GM12878 (cell line): ENCODE measurements around the gene MACROD2.

Source experiments
- BRCA1 ChIP-seq: IDR thresholded peaks from 2 replicates; pipeline ENCODE4 v1.6.1; 2011; ENCODE audit warnings: low read depth, low read length, improper control_type of control experiment
- ESRRA ChIP-seq: IDR thresholded peaks from 2 replicates; pipeline ENCODE4 v1.6.1; 2012; ENCODE audit warnings: mild to moderate bottlenecking, low read length, improper control_type of control experiment
- TF ChIP-seq, protein P1 (sequence below), 3 experiments: IDR thresholded peaks in 2 of 3; conservative IDR thresholded peaks in 1 of 3; 2 replicates each; pipeline ENCODE4 v1.5.1; 2011; ENCODE audit warnings: low read depth in 3 of 3, low read length in 3 of 3, mild to moderate bottlenecking in 3 of 3, control low read depth in 2 of 3, moderate library complexity in 2 of 3, inconsistent platforms in 1 of 3, mixed read lengths in 1 of 3; ENCODE audit not compliant: control insufficient read depth in 2 of 3, insufficient read depth in 1 of 3; ENCODE audit errors: extremely low read depth in 1 of 3

DNA sequence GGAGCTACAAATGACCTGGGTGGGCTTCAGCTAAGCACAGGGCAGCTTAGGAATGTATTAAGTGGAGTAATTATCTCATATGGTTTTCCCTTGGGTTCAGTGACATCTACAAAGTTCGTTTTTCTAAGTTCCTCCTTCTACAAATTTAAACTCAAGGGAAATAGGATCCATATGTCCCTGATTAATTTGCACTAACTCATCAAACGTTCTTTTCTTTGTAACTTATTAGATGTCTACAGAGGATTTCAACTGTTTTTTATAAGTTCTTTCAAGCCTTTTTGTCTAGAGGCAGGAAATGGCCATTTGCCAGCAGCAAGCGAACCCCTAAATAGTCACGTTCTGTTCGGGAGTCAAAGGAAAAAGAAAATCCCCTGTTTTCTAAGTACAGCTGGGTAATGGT is 1517.6 kb downstream of the MACROD2 start:
- no peak for TF ChIP-seq ESRRA
- TF ChIP-seq BRCA1: no peak
- TF ChIP-seq, protein P1, sequence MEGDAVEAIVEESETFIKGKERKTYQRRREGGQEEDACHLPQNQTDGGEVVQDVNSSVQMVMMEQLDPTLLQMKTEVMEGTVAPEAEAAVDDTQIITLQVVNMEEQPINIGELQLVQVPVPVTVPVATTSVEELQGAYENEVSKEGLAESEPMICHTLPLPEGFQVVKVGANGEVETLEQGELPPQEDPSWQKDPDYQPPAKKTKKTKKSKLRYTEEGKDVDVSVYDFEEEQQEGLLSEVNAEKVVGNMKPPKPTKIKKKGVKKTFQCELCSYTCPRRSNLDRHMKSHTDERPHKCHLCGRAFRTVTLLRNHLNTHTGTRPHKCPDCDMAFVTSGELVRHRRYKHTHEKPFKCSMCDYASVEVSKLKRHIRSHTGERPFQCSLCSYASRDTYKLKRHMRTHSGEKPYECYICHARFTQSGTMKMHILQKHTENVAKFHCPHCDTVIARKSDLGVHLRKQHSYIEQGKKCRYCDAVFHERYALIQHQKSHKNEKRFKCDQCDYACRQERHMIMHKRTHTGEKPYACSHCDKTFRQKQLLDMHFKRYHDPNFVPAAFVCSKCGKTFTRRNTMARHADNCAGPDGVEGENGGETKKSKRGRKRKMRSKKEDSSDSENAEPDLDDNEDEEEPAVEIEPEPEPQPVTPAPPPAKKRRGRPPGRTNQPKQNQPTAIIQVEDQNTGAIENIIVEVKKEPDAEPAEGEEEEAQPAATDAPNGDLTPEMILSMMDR (IDR thresholded peaks at IDR 0.05 in 2 of 3, conservative IDR thresholded peaks at IDR 0.05 in 1 of 3; ENCODE audit: control insufficient read depth in 2 of 3, extremely low read depth in 1 of 3, insufficient read depth in 1 of 3, low read depth in 3 of 3, low read length in 3 of 3): no peak
